GM19328 (cell line): Measurements from ENCODE around the gene IRF2.

Source experiments
- ATAC-seq: cut with Tn5 transposase; IDR thresholded peaks from one replicate; pipeline ENCODE4 v1.9.1; 2021; ENCODE audit warnings: mild to moderate bottlenecking, moderate library complexity; ENCODE audit not compliant: unreplicated experiment

IRF2 gene

DNA sequence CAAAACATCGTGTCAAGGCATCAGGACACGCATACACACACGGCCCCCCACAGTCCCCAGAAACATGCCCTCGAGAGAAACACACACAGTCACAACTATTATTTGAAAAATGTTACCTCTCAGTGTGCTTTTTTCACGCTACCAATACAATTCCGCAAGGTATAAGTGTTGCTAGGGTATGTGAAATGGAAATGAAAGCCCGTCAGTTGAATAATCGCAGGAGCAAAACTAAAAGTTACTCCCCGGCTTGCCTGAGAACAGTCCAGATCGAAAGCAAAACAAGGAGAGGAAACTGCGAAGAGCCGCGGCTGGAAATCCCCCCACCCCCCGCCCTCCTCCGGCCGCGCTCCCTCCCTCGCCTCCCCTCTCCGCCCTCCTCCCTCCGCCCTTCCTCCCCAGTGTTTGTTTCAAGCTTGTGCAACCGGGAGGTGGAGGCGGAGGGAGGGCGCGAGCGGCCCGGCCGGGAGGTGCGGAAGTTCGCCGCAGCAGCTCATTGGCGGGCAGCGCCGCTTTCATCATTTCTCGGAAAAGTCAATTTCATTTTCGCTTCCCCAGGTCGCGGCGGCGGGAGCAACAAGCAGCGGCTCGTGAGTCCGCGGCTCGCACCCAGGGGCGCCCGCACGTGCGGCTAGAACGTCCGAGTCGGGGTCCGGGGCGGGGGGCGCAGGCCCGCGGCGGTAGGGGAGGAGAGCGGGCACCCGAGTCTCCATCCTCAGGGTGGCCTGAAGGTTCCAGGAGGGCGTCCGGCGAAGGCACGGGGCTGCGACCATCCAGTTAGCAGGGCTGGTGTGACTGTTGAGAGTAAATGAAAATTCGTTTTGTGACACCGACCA is at the start of gene IRF2:
TSS of gene IRF2 (minus strand) at position 288 of the 833 bp plus-strand sequence. CDS start 45,486 bp downstream, outside the sequence.
- peak; percentile 57 for ATAC-seq

DNA sequence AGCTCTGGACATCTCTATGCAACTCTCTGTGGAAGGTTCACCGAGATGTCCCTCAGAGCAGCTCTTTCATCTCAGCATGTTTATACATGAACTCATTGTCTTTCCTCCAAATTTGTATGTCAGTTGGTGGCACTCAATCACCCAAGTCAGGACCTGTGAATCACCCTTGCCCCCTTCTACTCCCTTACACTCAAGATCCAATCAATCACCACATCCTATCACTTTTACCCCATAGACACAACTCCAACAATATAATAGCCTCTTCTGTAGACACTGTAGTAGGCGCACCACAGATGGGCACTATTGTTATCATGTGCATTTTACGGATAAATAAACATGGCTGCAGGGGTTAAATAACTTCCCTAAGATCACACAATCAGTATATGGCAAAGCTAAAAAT is 41.3 kb upstream of the IRF2 start:
- no peak for ATAC-seq

- ATAC-seq, result peak; percentile 92
These were observed 40.0 kb upstream of the IRF2 start for GRCh38 chr4:184514121-184514988.

GRCh38 chr4:184513802-184514120 is 39.4 kb upstream of the IRF2 start:
- no peak for ATAC-seq

- no peak for ATAC-seq
These were observed 36.8 kb upstream of the IRF2 start for GRCh38 chr4:184511156-184511555.

GRCh38 chr4:184510401-184510800 is 36.1 kb upstream of the IRF2 start:
- no peak for ATAC-seq

- ATAC-seq, result peak; percentile 95
These were observed 32.3 kb upstream of the IRF2 start for GRCh38 chr4:184506527-184507121.

- no peak for ATAC-seq
These were observed 30.0 kb upstream of the IRF2 start for GRCh38 chr4:184504385-184504784.

- no peak for ATAC-seq
These were observed 29.5 kb upstream of the IRF2 start for GRCh38 chr4:184503869-184504300.

DNA sequence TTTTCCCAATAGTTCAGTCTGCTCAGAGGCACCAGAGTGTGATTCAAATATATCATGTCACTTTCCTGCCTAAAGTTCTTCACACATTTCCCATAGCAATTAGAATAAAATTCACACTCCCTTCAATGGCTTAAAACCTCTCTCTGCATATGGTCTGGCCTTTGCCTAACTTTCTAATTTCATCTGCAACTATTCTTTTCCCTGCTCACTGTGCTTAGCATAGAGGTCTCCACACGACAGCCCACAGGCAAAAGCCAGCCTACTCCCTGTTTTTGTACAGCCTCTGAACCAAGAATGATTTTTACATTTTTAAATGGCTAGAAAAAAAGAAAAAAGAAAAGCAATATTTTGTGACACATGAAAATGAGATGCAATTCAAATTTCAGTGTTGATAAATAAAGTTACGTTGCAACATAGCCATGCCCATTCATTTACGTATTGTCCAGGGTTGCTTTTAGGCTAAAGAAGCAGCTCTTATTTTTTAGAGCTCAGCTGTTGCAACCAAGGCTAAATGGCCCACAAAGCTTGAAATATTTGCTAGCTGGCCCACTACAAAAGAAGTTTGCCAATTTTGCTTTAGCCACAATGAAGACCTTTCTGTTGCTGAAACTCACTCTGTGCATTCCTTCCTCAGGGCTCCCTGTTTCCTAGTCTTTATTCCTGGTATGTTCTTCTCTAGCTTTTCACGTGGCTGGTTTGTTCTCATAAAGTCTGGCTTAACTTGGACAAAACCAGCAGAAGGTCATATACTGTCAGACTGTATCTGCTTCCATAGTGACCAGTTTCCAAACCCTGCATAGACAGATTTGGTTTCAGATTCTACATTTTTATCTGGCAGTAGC is 26.6 kb upstream of the IRF2 start:
- ATAC-seq, result no peak

- no peak for ATAC-seq
These were observed 25.6 kb upstream of the IRF2 start for GRCh38 chr4:184499996-184500395.

DNA sequence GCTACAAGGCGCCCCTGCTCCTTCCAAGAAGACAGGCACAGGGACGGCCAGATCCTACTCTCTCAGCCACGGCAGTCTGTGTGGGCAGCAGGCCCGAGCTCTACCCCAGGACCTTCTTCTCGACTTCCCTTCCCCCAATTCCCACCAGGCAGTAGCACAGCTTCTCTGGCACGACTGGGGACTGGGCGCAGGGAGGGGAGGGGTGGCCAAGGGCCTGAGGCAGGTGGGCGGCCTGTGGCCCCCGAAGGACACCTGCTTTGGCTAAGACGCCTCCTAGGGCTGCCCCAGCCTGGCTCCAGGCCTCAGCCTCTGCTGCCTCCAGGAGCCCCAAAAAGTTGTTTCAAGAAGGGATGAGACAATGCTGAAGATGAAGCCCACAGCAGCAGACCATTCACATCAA is 24.2 kb upstream of the IRF2 start:
- no peak for ATAC-seq

GRCh38 chr4:184489771-184490170 is 15.4 kb upstream of the IRF2 start:
- ATAC-seq, result no peak

DNA sequence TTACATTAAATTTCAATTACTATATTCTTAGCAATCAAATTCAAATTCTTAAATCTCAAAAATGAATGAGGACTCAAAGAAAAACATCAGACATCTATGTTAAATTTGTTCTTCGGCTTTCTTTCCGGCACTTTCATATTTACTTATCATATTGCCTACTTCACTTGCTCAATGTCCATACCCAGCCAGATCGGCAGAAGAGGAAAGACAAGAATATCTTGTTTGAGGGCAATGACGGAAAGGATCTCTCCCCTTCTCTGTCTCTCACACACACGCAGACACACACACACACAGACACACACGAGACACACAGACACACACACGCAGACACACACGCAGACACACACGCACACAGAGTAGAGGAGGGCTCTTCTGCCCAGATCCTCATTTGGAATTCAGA is 13.2 kb upstream of the IRF2 start:
- no peak for ATAC-seq

DNA sequence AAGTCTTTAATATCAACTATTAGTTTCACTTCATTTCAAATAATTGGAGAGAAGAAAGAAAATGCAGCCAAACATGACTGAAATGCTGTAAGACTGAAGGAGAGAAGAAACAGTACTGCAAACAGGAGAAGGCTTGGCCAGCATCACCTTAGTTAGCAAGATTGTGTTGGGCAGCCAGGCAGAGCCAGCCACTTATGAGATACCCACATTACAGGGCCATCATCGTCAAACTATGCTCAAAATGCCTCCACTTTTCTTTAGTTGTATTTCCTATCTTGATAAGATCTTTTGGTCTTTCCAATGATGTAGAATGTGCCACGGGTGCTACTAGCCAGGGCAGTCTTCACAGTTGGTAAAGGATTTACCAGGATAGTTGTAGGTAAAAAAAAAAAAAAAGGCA is 10.9 kb upstream of the IRF2 start:
- ATAC-seq, result no peak

DNA sequence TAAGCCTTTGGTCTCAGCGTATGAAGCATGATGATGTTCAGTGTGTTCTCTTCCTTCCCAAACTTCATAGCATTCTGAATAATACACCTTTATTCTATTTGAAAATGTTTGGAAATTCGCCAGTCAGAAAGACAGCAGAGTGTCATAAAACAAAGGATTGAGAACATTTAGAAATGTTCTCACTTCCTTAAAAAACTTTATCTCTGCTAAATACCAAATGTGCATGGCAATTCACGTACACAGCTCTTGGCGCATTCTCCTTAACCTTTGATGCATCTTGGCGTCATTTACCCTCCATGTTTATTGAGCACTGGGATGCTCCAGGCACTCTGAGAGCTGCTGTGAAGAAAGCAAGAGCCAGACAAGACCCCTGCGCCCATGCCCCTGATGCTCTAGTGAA is 7.2 kb upstream of the IRF2 start:
- no peak for ATAC-seq

DNA sequence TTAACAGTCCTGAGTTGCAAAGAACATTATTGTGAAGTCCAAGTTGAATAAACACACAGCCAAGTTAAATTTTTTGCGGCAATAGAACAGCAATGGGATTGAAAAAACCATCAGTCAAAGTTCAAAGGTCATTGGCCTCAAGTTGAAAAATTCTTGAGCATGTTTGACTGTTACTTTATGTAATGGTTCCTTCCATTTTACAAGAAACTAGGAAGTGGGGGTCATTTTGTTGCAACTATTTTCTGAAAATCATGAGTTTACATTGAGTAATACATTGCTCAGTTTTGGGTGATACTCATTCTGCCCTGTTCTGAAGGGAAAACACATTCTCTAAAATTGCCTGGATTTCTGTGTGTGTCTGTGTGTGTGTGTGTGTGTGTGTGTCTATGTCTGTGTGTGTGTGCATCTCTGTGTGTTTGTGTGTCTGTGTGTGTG is 5.2 kb upstream of the IRF2 start:
- no peak for ATAC-seq

DNA sequence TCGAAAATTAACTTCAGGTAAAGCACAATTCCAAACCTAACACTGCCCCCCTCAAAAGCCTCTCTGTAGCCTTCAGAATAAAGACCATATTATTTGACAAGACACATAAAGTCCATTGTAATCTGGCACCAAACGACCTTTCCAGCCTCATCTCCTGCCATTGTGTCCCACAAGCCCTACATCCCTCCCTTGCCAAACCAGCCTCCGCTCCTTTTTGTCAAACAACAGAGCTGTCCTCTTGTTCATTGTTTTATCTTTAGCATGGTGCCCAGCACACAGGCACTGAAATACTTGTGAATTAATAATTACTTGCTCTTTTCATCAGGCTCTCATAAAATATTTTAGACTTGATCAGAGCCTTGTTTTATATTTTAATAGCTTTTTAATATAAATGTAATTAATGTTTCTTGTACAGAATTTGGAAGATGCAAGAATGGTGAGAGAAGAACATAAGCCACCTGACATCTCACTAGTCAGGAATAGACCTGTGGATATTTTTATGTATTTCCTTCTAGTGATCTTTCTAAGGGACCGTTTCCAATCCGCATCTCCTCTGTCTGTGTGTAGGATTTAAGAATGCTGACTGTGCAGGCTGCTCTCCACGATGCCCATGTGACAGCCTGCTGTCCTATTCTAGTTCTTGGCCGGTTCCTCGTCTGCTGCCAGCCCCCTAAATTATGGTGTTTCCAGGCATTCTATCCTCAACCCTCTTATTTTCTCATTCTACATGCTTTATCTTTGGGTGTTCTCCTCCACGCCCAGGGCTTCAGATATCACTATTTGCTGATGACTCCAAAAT is 3.0 kb upstream of the IRF2 start:
- ATAC-seq, result no peak

GRCh38 chr4:184476695-184477094 is 2.3 kb upstream of the IRF2 start:
- ATAC-seq, result no peak

- no peak for ATAC-seq
These were observed 1.1 kb upstream of the IRF2 start for GRCh38 chr4:184475498-184475897.
